ENCODE results near the gene GLRX. TPM values are rescaled to one million over a fixed set of nuclear protein-coding genes. Genes with fewer than 3 reads are reported as not detected.

Gene GLRX
- total RNA-seq, 1 experiment from 2014 or later: 27.3 TPM

GRCh38 chr5:95850391-95850894 lies 27.9 kb upstream of the GLRX start:
- H3K9me3 ChIP-seq (ENCODE audit: low read depth, low read length, poor library complexity, severe bottlenecking): no peaks in the 10 kb centered on the region
- H3K4me3 ChIP-seq (ENCODE audit: low read depth, low read length, poor library complexity, severe bottlenecking): no peak overlapping the region
- DNase-seq (ENCODE audit: low spot score): no peak
- H3K4me1 ChIP-seq (ENCODE audit: insufficient read depth, low read length, poor library complexity, severe bottlenecking): no peaks in the 10 kb centered on the region
- intact Hi-C loops (cut with micrococcal nuclease; ENCODE audit: unreplicated experiment): no loop called here
- no peaks in the 10 kb centered on the region for H3K27me3 ChIP-seq (replicated peaks; ENCODE audit: insufficient read depth, low read depth, low read length, poor library complexity)
- CTCF ChIA-PET: no interaction called here
- no peaks in the 10 kb centered on the region for H3K36me3 ChIP-seq (ENCODE audit: insufficient read depth, low read length, poor library complexity, severe bottlenecking)
- POLR2A ChIA-PET (ENCODE audit: low non-redundant PET): no interaction called here
- H3K27ac ChIP-seq (ENCODE audit: low read depth, low read length, poor library complexity, severe bottlenecking): no peak overlapping the region
- TF ChIP-seq CTCF (conservative IDR thresholded peaks at IDR 0.05; ENCODE audit: low read depth, low read length) (no peak), EZH2 (IDR thresholded peaks at IDR 0.05; ENCODE audit: borderline replicate concordance, low read depth, low read length, poor library complexity, severe bottlenecking) (no peak)
- no TSS peak for BruUV-seq (replicated peaks)

GRCh38 chr5:95848701-95849100 lies 26.2 kb upstream of the GLRX start:
- Histone ChIP-seq H3K36me3 (ENCODE audit: insufficient read depth, low read length, poor library complexity, severe bottlenecking) (no peaks in the 10 kb centered on the region), H3K9me3 (ENCODE audit: low read depth, low read length, poor library complexity, severe bottlenecking) (no peaks in the 10 kb centered on the region), H3K27me3 (replicated peaks; ENCODE audit: insufficient read depth, low read depth, low read length, poor library complexity) (no peaks in the 10 kb centered on the region), H3K4me1 (ENCODE audit: insufficient read depth, low read length, poor library complexity, severe bottlenecking) (no peaks in the 10 kb centered on the region), H3K27ac (ENCODE audit: low read depth, low read length, poor library complexity, severe bottlenecking) (no peak overlapping the region), H3K4me3 (ENCODE audit: low read depth, low read length, poor library complexity, severe bottlenecking) (no peak overlapping the region)
- POLR2A ChIA-PET (ENCODE audit: low non-redundant PET): no interaction called here
- TF ChIP-seq CTCF (conservative IDR thresholded peaks at IDR 0.05; ENCODE audit: low read depth, low read length): no peak
- TF ChIP-seq EZH2 (IDR thresholded peaks at IDR 0.05; ENCODE audit: borderline replicate concordance, low read depth, low read length, poor library complexity, severe bottlenecking): no peak
- no TSS peak for BruUV-seq (replicated peaks)
- CTCF ChIA-PET: interaction anchor here (0.6 to 3.7 kb wide), 2 partner anchors 62 to 68 kb away, joined by 4 to 24 read pairs; no protein-coding TSS in a partner anchor
- no peak for DNase-seq (ENCODE audit: low spot score)
- intact Hi-C loops (cut with micrococcal nuclease; ENCODE audit: unreplicated experiment): loop anchor here (5.0 to 10.0 kb wide), 2 partner anchors 186 to 294 kb away; partner anchors contain the start of genes ARSK and SKIC3

GRCh38 chr5:95847261-95847592 lies 24.7 kb upstream of the GLRX start:
- DNase-seq (ENCODE audit: low spot score): no peak
- POLR2A ChIA-PET (ENCODE audit: low non-redundant PET): no interaction called here
- H3K36me3 ChIP-seq (ENCODE audit: insufficient read depth, low read length, poor library complexity, severe bottlenecking): no peaks in the 10 kb centered on the region
- H3K4me1 ChIP-seq (ENCODE audit: insufficient read depth, low read length, poor library complexity, severe bottlenecking): no peaks in the 10 kb centered on the region
- H3K4me3 ChIP-seq (ENCODE audit: low read depth, low read length, poor library complexity, severe bottlenecking): no peak overlapping the region
- CTCF ChIA-PET: interaction anchor here (0.6 to 3.7 kb wide), 2 partner anchors 12 to 66 kb away, joined by 3 to 24 read pairs; no protein-coding TSS in a partner anchor
- intact Hi-C loops (cut with micrococcal nuclease; ENCODE audit: unreplicated experiment): loop anchor here (1.0 to 10.0 kb wide), 4 partner anchors 66 to 292 kb away; partner anchors contain the start of genes ARSK and SKIC3
- H3K9me3 ChIP-seq (ENCODE audit: low read depth, low read length, poor library complexity, severe bottlenecking): no peaks in the 10 kb centered on the region
- BruUV-seq (replicated peaks): no TSS peak
- no peak for TF ChIP-seq EZH2 (IDR thresholded peaks at IDR 0.05; ENCODE audit: borderline replicate concordance, low read depth, low read length, poor library complexity, severe bottlenecking)
- no peak; the same call in 1 of the 2 replicates for TF ChIP-seq CTCF (conservative IDR thresholded peaks at IDR 0.05; ENCODE audit: low read depth, low read length)
- H3K27ac ChIP-seq (ENCODE audit: low read depth, low read length, poor library complexity, severe bottlenecking): no peak overlapping the region
- H3K27me3 ChIP-seq (replicated peaks; ENCODE audit: insufficient read depth, low read depth, low read length, poor library complexity): no peaks in the 10 kb centered on the region

Measured in A673 (cell line).